Mesothelial cell of epicardium (in vitro differentiated cells): ENCODE data around the gene GVQW3. TPM values are rescaled to one million over a fixed set of nuclear protein-coding genes. Genes with fewer than 3 reads are reported as not detected.

Experiments used
- DNase-seq, 2 experiments: peaks; one replicate each; pipeline ENCODE4 v3.0.0; 2021; ENCODE audit warnings: low spot score in 2 of 2; ENCODE audit not compliant: unreplicated experiment in 2 of 2
- H3K27ac Mint-ChIP-seq: 2 replicates; pipeline ENCODE4 v1.8.0; 2021; ENCODE audit warnings: mixed read lengths
- H3K27me3 Mint-ChIP-seq: 2 replicates; pipeline ENCODE4 v1.8.0; 2021; ENCODE audit warnings: low read depth, mixed read lengths
- H3K36me3 Mint-ChIP-seq: 2 replicates; pipeline ENCODE4 v1.8.0; 2021; ENCODE audit warnings: mixed read lengths
- H3K4me1 Mint-ChIP-seq: 2 replicates; pipeline ENCODE4 v1.8.0; 2021; ENCODE audit warnings: mixed read lengths
- H3K4me3 Mint-ChIP-seq: 2 replicates; pipeline ENCODE4 v1.8.0; 2021; ENCODE audit warnings: mild to moderate bottlenecking, moderate library complexity, mixed read lengths
- H3K9me3 Mint-ChIP-seq: 2 replicates; pipeline ENCODE4 v1.8.0; 2021; ENCODE audit warnings: mixed read lengths
- CTCF ChIP-seq: fragments of 200-600 bp; sonication (generic); IDR thresholded peaks from one replicate; pipeline ENCODE4 v1.5.0; 2021; ENCODE audit warnings: antibody characterized with exemption; ENCODE audit not compliant: unreplicated experiment
- total RNA-seq: library from RNA; stranded (reverse); gene quantifications from 3 replicates; pipeline ENCODE4 v1.2.1, GENCODE V29; 2021

Gene GVQW3
- total RNA-seq, 1 donor from 2014 or later = 11.4 TPM

- TF ChIP-seq CTCF = no peak
- Mint-ChIP-seq H3K36me3 (no peaks in the 10 kb centered on the region), H3K27me3 (no peaks in the 10 kb centered on the region), H3K27ac (peak overlapping the region; percentile 8), H3K9me3 (no peaks in the 10 kb centered on the region), H3K4me1 (peaks cover 36% of the 10 kb centered on the region), H3K4me3 (no peak overlapping the region)
- DNase-seq = no peak
Measured at GRCh38 chr11:76376746-76377558, 4.2 kb upstream of the GVQW3 start.

GRCh38 chr11:76379807-76380158 lies 1.3 kb upstream of the GVQW3 start:
- peak overlapping the region; percentile 84 for H3K4me3 Mint-ChIP-seq
- H3K27me3 Mint-ChIP-seq = no peaks in the 10 kb centered on the region
- peak overlapping the region; percentile 92 for H3K27ac Mint-ChIP-seq
- H3K4me1 Mint-ChIP-seq = peaks cover 42% of the 10 kb centered on the region
- no peaks in the 10 kb centered on the region for H3K9me3 Mint-ChIP-seq
- no peak for DNase-seq
- H3K36me3 Mint-ChIP-seq = peaks cover 1% of the 10 kb centered on the region
- TF ChIP-seq CTCF = no peak

DNA sequence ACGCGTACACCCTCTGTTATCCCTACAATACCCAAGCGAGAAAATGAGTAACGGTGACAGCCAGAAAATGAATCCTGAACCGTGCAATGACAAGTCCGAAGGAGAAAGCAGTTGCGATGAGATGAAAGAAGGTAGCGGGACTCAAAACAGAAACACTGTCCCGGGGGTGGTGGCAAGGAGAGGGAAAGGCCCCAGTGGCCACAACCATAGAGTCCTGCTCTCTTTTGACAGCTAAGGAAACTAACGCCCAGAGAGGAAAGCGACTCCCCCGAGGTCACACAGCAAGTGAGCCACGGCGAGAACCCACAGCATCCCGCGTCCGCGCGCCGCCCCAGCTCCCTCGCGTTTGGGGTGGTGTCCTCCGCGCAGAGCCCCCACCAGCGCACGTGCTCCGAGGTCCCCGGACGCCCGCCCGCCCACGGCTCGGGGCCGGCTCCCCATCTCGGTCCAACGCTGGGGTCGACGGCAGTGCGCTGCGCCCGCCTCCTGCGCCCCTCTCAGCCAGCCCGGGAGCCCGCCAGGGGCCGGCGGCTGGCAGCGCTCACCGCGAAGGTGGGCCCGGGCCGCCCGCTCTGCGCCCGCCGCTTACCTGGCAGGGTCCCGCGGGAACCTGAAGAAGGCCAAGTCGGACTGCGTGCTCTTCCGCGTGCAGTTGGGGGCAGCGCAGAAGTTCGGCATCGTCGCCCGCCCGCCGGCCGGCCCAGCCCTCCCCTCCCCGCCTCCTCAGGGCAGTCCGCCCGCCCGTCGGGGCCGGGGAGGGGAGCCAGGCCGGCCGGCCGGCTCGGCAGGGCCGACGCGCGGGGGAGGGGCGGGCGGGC lies 755 bp upstream of the GVQW3 start:
- peak overlapping the region; percentile 84 for H3K4me3 Mint-ChIP-seq
- H3K36me3 Mint-ChIP-seq = peaks cover 1% of the 10 kb centered on the region
- no peaks in the 10 kb centered on the region for H3K27me3 Mint-ChIP-seq
- H3K27ac Mint-ChIP-seq = peak overlapping the region; percentile 92
- DNase-seq = peak; percentile 29 to 61
- no peaks in the 10 kb centered on the region for H3K9me3 Mint-ChIP-seq
- no peak for TF ChIP-seq CTCF
- peaks cover 39% of the 10 kb centered on the region for H3K4me1 Mint-ChIP-seq

- DNase-seq = no peak
- no peak for TF ChIP-seq CTCF
- Mint-ChIP-seq H3K9me3 (no peaks in the 10 kb centered on the region), H3K36me3 (peaks cover 1% of the 10 kb centered on the region), H3K4me1 (peaks cover 35% of the 10 kb centered on the region), H3K27me3 (no peaks in the 10 kb centered on the region), H3K27ac (no peak overlapping the region), H3K4me3 (peak overlapping the region; percentile 92)
Measured at GRCh38 chr11:76382209-76382608, 1.1 kb downstream of the GVQW3 start.

DNA sequence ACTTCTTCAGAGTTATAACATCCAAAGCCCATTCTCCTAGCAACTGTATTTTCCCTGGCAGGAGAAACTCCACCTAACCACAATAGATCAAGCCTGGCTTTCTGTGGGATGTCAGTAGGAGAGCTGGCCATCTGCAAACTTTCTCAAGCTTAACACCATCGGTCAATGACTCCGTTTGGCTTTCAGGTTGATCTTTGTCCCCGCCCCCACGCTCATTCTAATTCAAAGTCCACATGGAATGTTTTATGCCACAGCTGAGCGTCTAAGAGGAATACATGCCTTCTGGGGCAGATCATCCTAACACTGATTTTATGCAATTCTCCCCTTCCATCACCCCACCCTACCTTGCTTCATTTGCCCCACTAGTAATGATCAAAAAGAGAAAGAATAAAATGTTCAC lies 4.8 kb downstream of the GVQW3 start:
- Mint-ChIP-seq H3K27ac (no peak overlapping the region), H3K27me3 (no peaks in the 10 kb centered on the region), H3K9me3 (no peaks in the 10 kb centered on the region), H3K4me3 (no peak overlapping the region), H3K4me1 (peaks cover 28% of the 10 kb centered on the region), H3K36me3 (peaks cover 1% of the 10 kb centered on the region)
- TF ChIP-seq CTCF = no peak
- no peak for DNase-seq
